ENCODE results near the gene TMEM232. TPM values are rescaled to one million over a fixed set of nuclear protein-coding genes. Genes with fewer than 3 reads are reported as not detected.

Gene TMEM232
- total RNA-seq, 4 donors from 2014 or later, result 10.5 to 26.8 (median 11.6) TPM

DNA sequence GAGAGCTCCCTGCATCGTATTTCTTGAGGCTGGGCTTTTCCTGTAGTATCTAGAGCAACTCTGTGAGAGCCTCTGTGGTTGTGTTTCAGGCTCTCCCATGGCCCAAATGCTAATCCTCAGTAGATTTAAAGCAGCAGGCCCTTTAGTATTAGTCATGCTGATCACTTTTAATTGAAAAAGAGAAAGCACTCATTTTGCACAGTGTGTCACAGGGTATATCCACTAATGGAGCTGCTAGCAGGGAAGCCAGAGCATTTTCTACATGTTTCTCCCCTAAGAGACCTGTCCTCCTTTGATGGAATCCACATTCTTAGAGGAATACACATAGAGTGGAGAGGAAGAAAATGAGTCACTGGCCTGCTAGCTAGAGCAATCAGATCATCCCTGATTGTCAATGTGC, 348.5 kb downstream of the TMEM232 start:
- 20 to 29% methylated on average over 1 of the region's 1 CpG for WGBS, 2 donors
- DNase-seq, result no peak
- peak overlapping the region in 1 of 3 donors; percentile 29 for H3K27ac ChIP-seq
- H3K36me3 ChIP-seq, result no peaks in the 10 kb centered on the region
- no peak overlapping the region for H3K4me3 ChIP-seq (replicated peaks in 1 of 3)
- no peaks in the 10 kb centered on the region for H3K27me3 ChIP-seq
- H3K9me3 ChIP-seq, result no peaks in the 10 kb centered on the region
- TF ChIP-seq CTCF (IDR thresholded peaks at IDR 0.05) (no peak), POLR2A (IDR thresholded peaks at IDR 0.05) (no peak)
- peaks cover 0 to 8% of the 10 kb centered on the region in 2 donors for H3K4me1 ChIP-seq
- intact Hi-C loops (cut with DNase I), result no loop called here

DNA sequence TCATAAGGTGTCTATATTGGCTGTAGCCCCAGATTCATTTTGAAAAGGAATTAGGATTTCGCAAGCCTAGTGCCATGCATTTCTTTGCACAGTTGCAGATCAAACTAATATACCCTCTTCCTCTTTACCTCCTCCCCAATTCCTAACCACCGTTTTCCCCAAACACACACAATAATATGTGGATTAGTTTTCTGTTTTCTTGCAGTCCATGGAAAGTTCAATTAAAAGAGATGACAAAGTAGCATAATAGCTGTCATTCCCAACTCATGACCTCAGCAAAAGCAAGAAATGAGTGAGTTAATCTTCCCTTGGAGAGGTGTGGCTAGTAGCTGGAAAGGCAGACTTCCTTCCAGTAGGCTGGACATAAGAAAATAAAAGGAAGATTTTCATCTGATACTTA, 349.1 kb downstream of the TMEM232 start:
- no peaks in the 10 kb centered on the region for H3K9me3 ChIP-seq
- no peaks in the 10 kb centered on the region for H3K27me3 ChIP-seq
- intact Hi-C loops (cut with DNase I), result no loop called here
- peak overlapping the region in 1 of 3 donors; percentile 29 for H3K27ac ChIP-seq
- WGBS, 2 donors, result 76 to 83% methylated on average over 2 of the region's 2 CpGs
- H3K4me3 ChIP-seq (replicated peaks in 1 of 3), result no peak overlapping the region
- H3K4me1 ChIP-seq, result peaks cover 0 to 8% of the 10 kb centered on the region in 2 donors
- TF ChIP-seq POLR2A (IDR thresholded peaks at IDR 0.05) (no peak), CTCF (IDR thresholded peaks at IDR 0.05) (no peak)
- no peaks in the 10 kb centered on the region for H3K36me3 ChIP-seq
- DNase-seq, result no peak

GRCh38 chr5:110376281-110376951, 350.1 kb downstream of the TMEM232 start:
- TF ChIP-seq CTCF (IDR thresholded peaks at IDR 0.05) (no peak), POLR2A (IDR thresholded peaks at IDR 0.05) (no peak)
- H3K36me3 ChIP-seq, result no peaks in the 10 kb centered on the region
- no peaks in the 10 kb centered on the region for H3K27me3 ChIP-seq
- H3K27ac ChIP-seq, result no peak overlapping the region
- intact Hi-C loops (cut with DNase I), result no loop called here
- no peaks in the 10 kb centered on the region for H3K9me3 ChIP-seq
- 77 to 87% methylated on average over 4 of the region's 4 CpGs for WGBS, 2 donors
- H3K4me3 ChIP-seq (replicated peaks in 1 of 3), result no peak overlapping the region
- H3K4me1 ChIP-seq, result peaks cover 4 to 14% of the 10 kb centered on the region in 2 donors
- no peak for DNase-seq

DNA sequence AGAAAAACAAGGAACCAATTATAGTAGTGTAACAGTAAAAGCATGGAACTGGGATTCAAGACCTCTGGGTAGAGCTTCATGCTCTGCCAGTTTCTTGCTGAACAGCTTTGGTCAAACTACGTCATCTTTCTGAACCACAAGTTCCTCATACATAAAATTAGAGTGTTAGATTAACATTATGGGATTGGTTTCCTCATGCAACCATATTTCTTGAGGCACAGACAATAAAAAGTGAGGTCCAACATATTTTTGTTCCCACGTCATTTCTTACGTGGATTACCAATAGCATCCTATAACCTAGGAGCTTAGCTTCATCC, 354.8 kb downstream of the TMEM232 start:
- DNase-seq, result no peak
- 84 to 91% methylated on average over 3 of the region's 3 CpGs for WGBS, 2 donors
- Histone ChIP-seq H3K9me3 (no peaks in the 10 kb centered on the region), H3K27ac (peak overlapping the region; percentile 44 to 73 (median 67)), H3K4me1 (peaks cover 20 to 21% of the 10 kb centered on the region in 2 donors), H3K27me3 (no peaks in the 10 kb centered on the region), H3K4me3 (replicated peaks in 1 of 3) (no peak overlapping the region), H3K36me3 (no peaks in the 10 kb centered on the region)
- intact Hi-C loops (cut with DNase I), result no loop called here
- no peak for TF ChIP-seq POLR2A (IDR thresholded peaks at IDR 0.05)
- TF ChIP-seq CTCF (IDR thresholded peaks at IDR 0.05), result no peak

GRCh38 chr5:110371011-110371724, 355.3 kb downstream of the TMEM232 start:
- H3K9me3 ChIP-seq, result no peaks in the 10 kb centered on the region
- 22 to 23% methylated on average over 1 of the region's 1 CpG for WGBS, 2 donors
- peak overlapping the region; percentile 44 to 73 (median 67) for H3K27ac ChIP-seq
- TF ChIP-seq CTCF (IDR thresholded peaks at IDR 0.05), result peak in 1 of 6 experiments; percentile 29
- TF ChIP-seq POLR2A (IDR thresholded peaks at IDR 0.05), result no peak
- no peaks in the 10 kb centered on the region for H3K36me3 ChIP-seq
- intact Hi-C loops (cut with DNase I), result no loop called here
- no peak overlapping the region for H3K4me3 ChIP-seq (replicated peaks in 1 of 3)
- H3K4me1 ChIP-seq, result peaks cover 20 to 21% of the 10 kb centered on the region in 2 donors
- DNase-seq, result peak; percentile 42 to 43
- no peaks in the 10 kb centered on the region for H3K27me3 ChIP-seq

Data from thyroid gland (tissue), 4 donors.